Endothelial cell of umbilical vein (primary cell): ENCODE data around the gene ATP2C2. TPM values are rescaled to one million over a fixed set of nuclear protein-coding genes. Genes with fewer than 3 reads are reported as not detected.

ENCODE experiments used
- BruUV-seq: library from RNA; stranded (reverse); fragments of 400-500 nt; replicated peaks from 2 replicates; lab custom pipeline; 2021; lab: Mats Ljungman, UMichigan
- CTCF ChIA-PET: fragments of 300-600, 350-600 bp; sonication (Branson Sonifier 250); formaldehyde crosslinking; loops from one replicate; lab custom pipeline; 2021; ENCODE audit warnings: antibody characterized with exemption, inconsistent platforms; lab: Charles Lee
- POLR2A ChIA-PET: fragments of 300-600, 350-600 bp; sonication (Branson Sonifier 250); formaldehyde crosslinking; loops from one replicate; lab custom pipeline; 2021; ENCODE audit warnings: antibody characterized with exemption, inconsistent platforms; lab: Charles Lee
- DNase-seq: peaks from one replicate; pipeline ENCODE4 v3.0.0-alpha.2; 2011; ENCODE audit warnings: low read depth, low spot score
- FAIRE-seq: peaks from 2 replicates; lab custom pipeline; 2011; peaks lifted over from hg19 to GRCh38; lab: Jason Lieb, UNC
- H2AFZ ChIP-seq: 2 replicates; pipeline ENCODE4 v1.6.0; 2012; ENCODE audit warnings: low read depth, low read length, control low read depth, inconsistent platforms
- H3K27ac ChIP-seq: 2 replicates; pipeline ENCODE4 v1.5.1; 2011; ENCODE audit warnings: low read depth, mild to moderate bottlenecking, control low read depth, low read length, moderate library complexity; ENCODE audit not compliant: insufficient read depth
- H3K27me3 ChIP-seq, 2 experiments: 2 replicates each; pipeline versions ENCODE4 v1.6.0 to v1.6.1; 2011; ENCODE audit warnings: low read length in 2 of 2, mixed read lengths in 1 of 2; ENCODE audit not compliant: control insufficient read depth in 2 of 2, insufficient read depth in 2 of 2
- H3K36me3 ChIP-seq, 2 experiments: 2 replicates in 1 of 2; 3 replicates in 1 of 2; pipeline ENCODE4 v1.5.1; 2011; ENCODE audit warnings: low read length in 2 of 2, mild to moderate bottlenecking in 1 of 2, moderate library complexity in 1 of 2; ENCODE audit not compliant: control insufficient read depth in 2 of 2, insufficient read depth in 2 of 2; ENCODE audit errors: extremely low read depth in 1 of 2
- H3K4me1 ChIP-seq: 3 replicates; pipeline ENCODE4 v1.5.1; 2011; ENCODE audit warnings: mild to moderate bottlenecking, low read length; ENCODE audit not compliant: control insufficient read depth, insufficient read depth; ENCODE audit errors: extremely low read depth
- H3K4me2 ChIP-seq: 2 replicates; pipeline ENCODE4 v1.6.1; 2011; ENCODE audit warnings: low read length, control low read depth, mixed read lengths; ENCODE audit not compliant: insufficient read depth
- H3K4me3 ChIP-seq, 3 experiments: fragments of 200-600 bp in 1 of 3; sonication (generic), shearing (Covaris generic) in 1 of 3; replicated peaks in 1 of 3; 2 replicates each; pipeline ENCODE4 v1.5.1; 2011 to 2016; ENCODE audit warnings: control low read depth in 3 of 3, low read length in 3 of 3, mild to moderate bottlenecking in 2 of 3, inconsistent platforms in 1 of 3, low read depth in 1 of 3, moderate library complexity in 1 of 3; ENCODE audit not compliant: insufficient read depth in 1 of 3
- H3K79me2 ChIP-seq: 2 replicates; pipeline ENCODE4 v1.6.0; 2012; ENCODE audit warnings: low read length, inconsistent platforms; ENCODE audit not compliant: control insufficient read depth, insufficient read depth
- H3K9ac ChIP-seq: replicated peaks from 2 replicates; pipeline ENCODE3; 2011; ENCODE audit warnings: low read length, control low read depth; ENCODE audit not compliant: insufficient read depth; ENCODE audit errors: extremely low read depth
- H3K9me1 ChIP-seq: replicated peaks from 3 replicates; pipeline ENCODE4 v1.6.0; 2011; ENCODE audit warnings: mild to moderate bottlenecking, low read length; ENCODE audit not compliant: control insufficient read depth, insufficient read depth; ENCODE audit errors: extremely low read depth
- H3K9me3 ChIP-seq: replicated peaks from 2 replicates; pipeline ENCODE4 v1.5.1; 2012; ENCODE audit warnings: low read length, inconsistent platforms; ENCODE audit not compliant: control insufficient read depth, insufficient read depth
- H4K20me1 ChIP-seq: replicated peaks from 2 replicates; pipeline ENCODE3; 2011; ENCODE audit warnings: mild to moderate bottlenecking, low read length; ENCODE audit not compliant: control insufficient read depth, insufficient read depth; ENCODE audit errors: extremely low read depth
- EZH2 ChIP-seq: IDR thresholded peaks from 2 replicates; pipeline ENCODE4 v1.6.1; 2012; ENCODE audit warnings: borderline replicate concordance, low read depth, mild to moderate bottlenecking, moderate library complexity, low read length, inconsistent platforms; ENCODE audit not compliant: severe bottlenecking
- FOS ChIP-seq: IDR thresholded peaks from 2 replicates; pipeline ENCODE4 v1.6.1; 2011; ENCODE audit warnings: mild to moderate bottlenecking, low read length, moderate library complexity, borderline replicate concordance; ENCODE audit not compliant: insufficient read depth
- GATA2 ChIP-seq: IDR thresholded peaks from 2 replicates; pipeline ENCODE4 v1.7.0; 2011; ENCODE audit warnings: low read depth, mild to moderate bottlenecking, moderate library complexity, mixed read lengths, low read length; ENCODE audit not compliant: insufficient read length, insufficient read depth
- JUN ChIP-seq: IDR thresholded peaks from 2 replicates; pipeline ENCODE4 v1.6.1; 2011; ENCODE audit warnings: borderline replicate concordance, low read depth; ENCODE audit not compliant: insufficient read length, insufficient read depth
- MYC ChIP-seq: IDR thresholded peaks from one replicate; pipeline ENCODE4 v1.6.1; 2011; ENCODE audit warnings: mild to moderate bottlenecking, low read depth, low read length
- POLR2A ChIP-seq: IDR thresholded peaks from 2 replicates; pipeline ENCODE4 v1.6.1; 2012; ENCODE audit warnings: low read depth, mild to moderate bottlenecking, control low read depth, low read length
- POLR2AphosphoS5 ChIP-seq: IDR thresholded peaks from 2 replicates; pipeline ENCODE4 v1.6.1; 2012; ENCODE audit warnings: low read depth, mild to moderate bottlenecking, control low read depth, low read length, moderate library complexity; ENCODE audit not compliant: insufficient read depth
- dilution Hi-C: fragments of 300-500 bp; cut with MboI; formaldehyde crosslinking; loops from one replicate; pipeline ENCODE4 v1.15.0; 2019; ENCODE audit warnings: low sequenced_read_pairs; ENCODE audit not compliant: extremely low pct_ligation_motif_present
- intact Hi-C: fragments of 100-400 bp; cut with micrococcal nuclease; formaldehyde crosslinking; loops from one replicate; pipeline ENCODE4 v1.10.0; 2022
- polyA plus RNA-seq, 4 experiments: library from polyadenylated mRNA; depleted of rRNA in 3 of 4; stranded (reverse) in 3 of 4; unstranded in 1 of 4; fragments of >200 nt; gene quantifications; 2 replicates each; pipeline versions ENCODE4 v1.2.1 to v1.2.3, GENCODE V29; 2011 to 2012; ENCODE audit warnings: missing spikeins in 1 of 4
- total RNA-seq: library from RNA; stranded (reverse); gene quantifications from 2 replicates; pipeline ENCODE4 v1.2.3, GENCODE V29; 2021
- TF ChIP-seq, protein P1 (sequence below), 2 donors: IDR thresholded peaks; 1 replicate in 1 of 2; 2 replicates in 1 of 2; pipeline ENCODE4 v1.5.1; 2011; ENCODE audit warnings: low read length in 2 of 2, mild to moderate bottlenecking in 2 of 2, moderate library complexity in 2 of 2, control low read depth in 1 of 2, inconsistent platforms in 1 of 2, low read depth in 1 of 2; ENCODE audit not compliant: insufficient read depth in 1 of 2; ENCODE audit errors: extremely low read depth in 1 of 2
- TF ChIP-seq, protein P2 (sequence below): IDR thresholded peaks from 2 replicates; pipeline ENCODE4 v1.6.1; 2011; ENCODE audit not compliant: insufficient read depth, insufficient read length

Gene ATP2C2
- total and polyA plus RNA-seq, 2 donors (not counting 3 experiments of a cell fraction or from before 2014, with no cell fraction given), result not detected

DNA sequence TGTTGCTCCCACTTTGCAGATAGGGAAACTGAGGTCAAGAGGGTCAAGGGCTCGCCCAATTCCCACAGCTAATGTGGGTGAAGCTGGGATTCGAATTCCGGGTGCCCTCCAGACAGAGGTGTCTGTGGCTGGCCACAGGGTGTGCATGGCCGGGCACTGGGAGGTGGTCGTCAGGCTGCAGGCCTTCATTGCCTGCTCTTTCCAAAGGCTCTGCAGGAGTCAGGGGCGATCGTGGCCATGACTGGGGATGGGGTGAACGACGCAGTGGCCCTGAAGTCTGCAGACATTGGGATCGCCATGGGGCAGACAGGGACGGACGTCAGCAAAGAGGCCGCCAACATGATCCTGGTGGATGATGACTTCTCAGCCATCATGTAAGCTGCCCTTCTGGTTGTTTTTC, 86.3 kb downstream of the ATP2C2 start:
- Histone ChIP-seq H4K20me1 (no peaks in the 10 kb centered on the region), H2AFZ (no peak overlapping the region), H3K4me1 (no peaks in the 10 kb centered on the region), H3K4me2 (no peak overlapping the region), H3K36me3 (no peaks in the 10 kb centered on the region), H3K9me3 (no peaks in the 10 kb centered on the region), H3K79me2 (no peaks in the 10 kb centered on the region), H3K27ac (no peak overlapping the region), H3K9me1 (no peaks in the 10 kb centered on the region), H3K4me3 (no peak overlapping the region), H3K9ac (no peak overlapping the region), H3K27me3 (no peaks in the 10 kb centered on the region)
- no TSS peak for BruUV-seq
- intact Hi-C loops (no loop called here), dilution Hi-C loops (no loop called here)
- FAIRE-seq, result no peak
- POLR2A ChIA-PET, result no interaction called here
- TF ChIP-seq EZH2 (no peak), MYC (no peak), FOS (no peak), POLR2AphosphoS5 (no peak), POLR2A (no peak), GATA2 (no peak), JUN (no peak)
- TF ChIP-seq, protein P1, sequence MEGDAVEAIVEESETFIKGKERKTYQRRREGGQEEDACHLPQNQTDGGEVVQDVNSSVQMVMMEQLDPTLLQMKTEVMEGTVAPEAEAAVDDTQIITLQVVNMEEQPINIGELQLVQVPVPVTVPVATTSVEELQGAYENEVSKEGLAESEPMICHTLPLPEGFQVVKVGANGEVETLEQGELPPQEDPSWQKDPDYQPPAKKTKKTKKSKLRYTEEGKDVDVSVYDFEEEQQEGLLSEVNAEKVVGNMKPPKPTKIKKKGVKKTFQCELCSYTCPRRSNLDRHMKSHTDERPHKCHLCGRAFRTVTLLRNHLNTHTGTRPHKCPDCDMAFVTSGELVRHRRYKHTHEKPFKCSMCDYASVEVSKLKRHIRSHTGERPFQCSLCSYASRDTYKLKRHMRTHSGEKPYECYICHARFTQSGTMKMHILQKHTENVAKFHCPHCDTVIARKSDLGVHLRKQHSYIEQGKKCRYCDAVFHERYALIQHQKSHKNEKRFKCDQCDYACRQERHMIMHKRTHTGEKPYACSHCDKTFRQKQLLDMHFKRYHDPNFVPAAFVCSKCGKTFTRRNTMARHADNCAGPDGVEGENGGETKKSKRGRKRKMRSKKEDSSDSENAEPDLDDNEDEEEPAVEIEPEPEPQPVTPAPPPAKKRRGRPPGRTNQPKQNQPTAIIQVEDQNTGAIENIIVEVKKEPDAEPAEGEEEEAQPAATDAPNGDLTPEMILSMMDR (IDR thresholded peaks at IDR 0.05; ENCODE audit: extremely low read depth in 1 of 2, insufficient read depth in 1 of 2, low read depth in 1 of 2, low read length in 2 of 2), result no peak
- TF ChIP-seq, protein P2, sequence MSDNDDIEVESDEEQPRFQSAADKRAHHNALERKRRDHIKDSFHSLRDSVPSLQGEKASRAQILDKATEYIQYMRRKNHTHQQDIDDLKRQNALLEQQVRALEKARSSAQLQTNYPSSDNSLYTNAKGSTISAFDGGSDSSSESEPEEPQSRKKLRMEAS, result no peak
- DNase-seq, result no peak
- CTCF ChIA-PET, result interaction anchor here (1.5 kb wide), 1 partner anchor 10 kb away, joined by 3 read pairs; no protein-coding TSS in a partner anchor
